Neuronal stem cell (in vitro differentiated cells): ENCODE results near the gene MKS1.
A peak's percentile ranks its signal among the peaks of the same experiment; 100 is the strongest.

Experiments used
- DNase-seq: peaks from one replicate; pipeline ENCODE4 v3.0.0-alpha.2; 2013; ENCODE audit warnings: low spot score
- H2AFZ ChIP-seq: one replicate; pipeline ENCODE4 v1.6.1; 2013; ENCODE audit warnings: mild to moderate bottlenecking, low read length, inconsistent platforms
- H2AK5ac ChIP-seq: 2 replicates; pipeline ENCODE4 v1.6.1; 2013; ENCODE audit warnings: low read depth, mild to moderate bottlenecking, inconsistent platforms, low read length, moderate library complexity, mixed read lengths
- H2BK120ac ChIP-seq: 2 replicates; pipeline ENCODE4 v1.6.1; 2013; ENCODE audit warnings: low read depth, mild to moderate bottlenecking, inconsistent platforms, low read length, moderate library complexity, mixed read lengths
- H2BK12ac ChIP-seq: one replicate; pipeline ENCODE4 v1.6.1; 2013; ENCODE audit warnings: low read length, inconsistent platforms
- H2BK15ac ChIP-seq: 2 replicates; pipeline ENCODE4 v1.6.1; 2013; ENCODE audit warnings: mild to moderate bottlenecking, low read length, inconsistent platforms, mixed read lengths
- H2BK5ac ChIP-seq: one replicate; pipeline ENCODE4 v1.6.1; 2013; ENCODE audit warnings: inconsistent platforms, mild to moderate bottlenecking, low read length, moderate library complexity
- H3K14ac ChIP-seq: one replicate; pipeline ENCODE4 v1.6.1; 2013; ENCODE audit warnings: low read length, inconsistent platforms
- H3K18ac ChIP-seq: 2 replicates; pipeline ENCODE4 v1.6.1; 2013; ENCODE audit warnings: low read length, inconsistent platforms
- H3K23ac ChIP-seq: 2 replicates; pipeline ENCODE4 v1.6.1; 2013; ENCODE audit warnings: low read depth, mild to moderate bottlenecking, mixed read lengths, low read length, inconsistent platforms; ENCODE audit not compliant: poor library complexity
- H3K27ac ChIP-seq: replicated peaks from 3 replicates; pipeline ENCODE4 v1.5.1; 2013; ENCODE audit warnings: low read length, inconsistent platforms
- H3K27me3 ChIP-seq, 3 experiments: 2 replicates each; pipeline ENCODE4 v1.6.1; 2013; ENCODE audit warnings: low read length in 3 of 3, mild to moderate bottlenecking in 2 of 3, inconsistent platforms in 1 of 3, low read depth in 1 of 3, mixed read lengths in 1 of 3, moderate library complexity in 1 of 3; ENCODE audit not compliant: control insufficient read depth in 3 of 3, insufficient read depth in 3 of 3
- H3K36me3 ChIP-seq, 2 donors: replicated peaks in 1 of 2; 2 replicates each; pipeline ENCODE4 v1.6.1; 2013; ENCODE audit warnings: low read length in 2 of 2; ENCODE audit not compliant: control insufficient read depth in 2 of 2, insufficient read depth in 2 of 2
- H3K4ac ChIP-seq: 2 replicates; pipeline ENCODE4 v1.6.1; 2013; ENCODE audit warnings: inconsistent platforms, mild to moderate bottlenecking, low read length, moderate library complexity
- H3K4me1 ChIP-seq, 2 donors: 1 replicate in 1 of 2; 2 replicates in 1 of 2; pipeline ENCODE4 v1.6.1; 2013; ENCODE audit warnings: low read length in 2 of 2, low read depth in 1 of 2; ENCODE audit not compliant: control insufficient read depth in 2 of 2, insufficient read depth in 1 of 2
- H3K4me2 ChIP-seq: one replicate; pipeline ENCODE4 v1.6.1; 2013; ENCODE audit warnings: mild to moderate bottlenecking, low read length, inconsistent platforms; ENCODE audit not compliant: insufficient read depth, poor library complexity, severe bottlenecking
- H3K4me3 ChIP-seq, 2 donors: 2 replicates each; pipeline ENCODE4 v1.5.1; 2013; ENCODE audit warnings: low read length in 2 of 2, mild to moderate bottlenecking in 2 of 2, inconsistent platforms in 1 of 2, moderate library complexity in 1 of 2
- H3K79me1 ChIP-seq: one replicate; pipeline ENCODE4 v1.6.1; 2013; ENCODE audit warnings: low read depth, mild to moderate bottlenecking, inconsistent platforms, low read length, moderate library complexity
- H3K9ac ChIP-seq: one replicate; pipeline ENCODE4 v1.6.1; 2013; ENCODE audit warnings: mild to moderate bottlenecking, low read depth, low read length, inconsistent platforms; ENCODE audit not compliant: poor library complexity
- H3K9me3 ChIP-seq, 2 donors: replicated peaks in 1 of 2; 2 replicates each; pipeline versions ENCODE3 to v1.6.1; 2013; ENCODE audit warnings: low read length in 2 of 2, mild to moderate bottlenecking in 2 of 2, inconsistent platforms in 1 of 2, low read depth in 1 of 2, mixed read lengths in 1 of 2, moderate library complexity in 1 of 2; ENCODE audit not compliant: control insufficient read depth in 2 of 2, insufficient read depth in 1 of 2
- H4K8ac ChIP-seq: one replicate; pipeline ENCODE4 v1.6.1; 2013; ENCODE audit warnings: low read depth, mild to moderate bottlenecking, inconsistent platforms, low read length, moderate library complexity
- H4K91ac ChIP-seq: one replicate; pipeline ENCODE4 v1.6.1; 2013; ENCODE audit warnings: low read length, low read depth, mild to moderate bottlenecking, inconsistent platforms; ENCODE audit not compliant: poor library complexity
- WGBS, 2 donors: extraction: QIAGEN DNeasy Blood & Tissue Kit; methylation state at CpG; one replicate each; pipeline ENCODE4 v1.1.7; 2013; ENCODE audit warnings: missing lambda C conversion rate in 2 of 2, mixed read lengths in 1 of 2; ENCODE audit not compliant: insufficient read length in 2 of 2, insufficient replicate concordance in 1 of 2; ENCODE audit errors: extremely low coverage in 2 of 2; 5-methylcytosine and 5-hydroxymethylcytosine counted together

Gene MKS1

GRCh38 chr17:58262149-58262548, 43.1 kb upstream of the MKS1 start:
- Histone ChIP-seq H2BK15ac (no peak overlapping the region), H4K8ac (no peak overlapping the region), H3K4ac (no peak overlapping the region), H3K18ac (no peak overlapping the region), H2AK5ac (no peak overlapping the region), H3K14ac (no peak overlapping the region), H2BK120ac (no peak overlapping the region), H3K4me3 (no peak overlapping the region), H3K27me3 (peaks cover 0 to 47% (median 0%) of the 10 kb centered on the region in 3 experiments), H3K79me1 (no peaks in the 10 kb centered on the region), H3K23ac (no peak overlapping the region), H3K36me3 (no peaks in the 10 kb centered on the region), H2BK12ac (no peak overlapping the region), H2AFZ (no peak overlapping the region), H3K4me2 (no peak overlapping the region), H2BK5ac (no peak overlapping the region), H3K9ac (no peak overlapping the region), H4K91ac (no peak overlapping the region), H3K4me1 (no peaks in the 10 kb centered on the region), H3K9me3 (no peaks in the 10 kb centered on the region), H3K27ac (no peak overlapping the region)
- DNase-seq, result no peak
- no CpG with 5 or more reads among the region's 11 CpGs for WGBS, 2 donors

GRCh38 chr17:58254803-58255202, 35.7 kb upstream of the MKS1 start:
- H4K8ac ChIP-seq, result no peak overlapping the region
- no peak overlapping the region for H2BK120ac ChIP-seq
- no peak overlapping the region for H2BK12ac ChIP-seq
- no peak overlapping the region for H2BK5ac ChIP-seq
- no peak overlapping the region for H3K4me3 ChIP-seq
- H2BK15ac ChIP-seq, result no peak overlapping the region
- H3K4me1 ChIP-seq, result no peaks in the 10 kb centered on the region
- H3K18ac ChIP-seq, result no peak overlapping the region
- no peak overlapping the region for H3K23ac ChIP-seq
- no peak overlapping the region for H2AK5ac ChIP-seq
- no peaks in the 10 kb centered on the region for H3K36me3 ChIP-seq
- no CpG with 5 or more reads among the region's 8 CpGs for WGBS, 2 donors
- H3K79me1 ChIP-seq, result no peaks in the 10 kb centered on the region
- H3K4me2 ChIP-seq, result no peak overlapping the region
- H4K91ac ChIP-seq, result no peak overlapping the region
- peak overlapping the region; percentile 17 for H2AFZ ChIP-seq
- no peak overlapping the region for H3K4ac ChIP-seq
- H3K9me3 ChIP-seq, result peaks cover 5 to 8% of the 10 kb centered on the region in 2 donors
- H3K14ac ChIP-seq, result no peak overlapping the region
- H3K27me3 ChIP-seq, result peaks cover 4 to 55% (median 24%) of the 10 kb centered on the region in 3 experiments
- no peak overlapping the region for H3K27ac ChIP-seq
- DNase-seq, result no peak
- H3K9ac ChIP-seq, result no peak overlapping the region

- DNase-seq, result no peak
- Histone ChIP-seq H3K27ac (no peak overlapping the region), H3K4me2 (no peak overlapping the region), H3K14ac (no peak overlapping the region), H3K23ac (no peak overlapping the region), H2BK15ac (no peak overlapping the region), H3K18ac (no peak overlapping the region), H2BK12ac (no peak overlapping the region), H4K8ac (no peak overlapping the region), H3K4ac (no peak overlapping the region), H2BK5ac (no peak overlapping the region), H3K9me3 (peaks cover 5 to 8% of the 10 kb centered on the region in 2 donors), H4K91ac (no peak overlapping the region), H3K36me3 (no peaks in the 10 kb centered on the region), H3K4me1 (peaks cover 1% of the 10 kb centered on the region in 2 donors), H2BK120ac (no peak overlapping the region), H3K79me1 (no peaks in the 10 kb centered on the region), H3K9ac (no peak overlapping the region), H2AFZ (no peak overlapping the region), H2AK5ac (no peak overlapping the region), H3K4me3 (no peak overlapping the region), H3K27me3 (peaks cover 8 to 67% (median 41%) of the 10 kb centered on the region in 3 experiments)
- 100% methylated on average over 1 of the region's 3 CpGs for WGBS, 2 donors
These were observed 34.0 kb upstream of the MKS1 start for GRCh38 chr17:58253082-58253481.

GRCh38 chr17:58252141-58252540, 33.1 kb upstream of the MKS1 start:
- DNase-seq, result no peak
- WGBS, 2 donors, result no CpG with 5 or more reads among the region's 9 CpGs

More at GRCh38 chr17:58252141-58252540, 33.1 kb upstream of the MKS1 start:
- Histone ChIP-seq H2BK5ac (no peak overlapping the region), H3K4me1 (peaks cover 1% of the 10 kb centered on the region in 2 donors), H2AK5ac (peak overlapping the region; percentile 52), H3K79me1 (no peaks in the 10 kb centered on the region), H3K4me2 (no peak overlapping the region), H3K14ac (no peak overlapping the region), H2BK12ac (no peak overlapping the region), H3K9me3 (peaks cover 5 to 8% of the 10 kb centered on the region in 2 donors), H4K91ac (no peak overlapping the region), H3K36me3 (no peaks in the 10 kb centered on the region), H3K4me3 (no peak overlapping the region), H3K23ac (peak overlapping the region; percentile 75), H2BK120ac (peak overlapping the region; percentile 10), H3K9ac (no peak overlapping the region), H2AFZ (no peak overlapping the region), H2BK15ac (no peak overlapping the region), H4K8ac (no peak overlapping the region), H3K18ac (peak overlapping the region; percentile 50), H3K27ac (no peak overlapping the region), H3K27me3 (peaks cover 8 to 75% (median 48%) of the 10 kb centered on the region in 3 experiments), H3K4ac (no peak overlapping the region)
